Measurements from ENCODE around the gene RGS9BP.
"Not testable (repeated sequence)": the region's sequence is repeated elsewhere in the genome, so short reads cannot be mapped to it uniquely, and the experiment has no call there.

GRCh38 chr19:32716203-32716602 is 40.6 kb downstream of the RGS9BP start:
- not testable (repeated sequence) for TF ChIP-seq CTCF, POLR2A (IDR thresholded peaks at IDR 0.05)
